HL-60 (cell line): ENCODE data around the gene NET1.

Source experiments
- CTCF ChIP-seq: IDR thresholded peaks from one replicate; pipeline ENCODE4 v1.5.1; 2011; ENCODE audit warnings: low read length, control low read depth, inconsistent platforms; ENCODE audit not compliant: insufficient read depth
- POLR2AphosphoS5 ChIP-seq: IDR thresholded peaks from 2 replicates; pipeline ENCODE4 v1.6.1; 2012; ENCODE audit warnings: low read depth
- SPI1 ChIP-seq: IDR thresholded peaks from 2 replicates; pipeline ENCODE4 v1.6.1; 2012; ENCODE audit warnings: low read depth, mild to moderate bottlenecking, borderline replicate concordance

GRCh38 chr10:5488272-5489161 lies 76.2 kb downstream of the NET1 start:
- no peak for TF ChIP-seq SPI1
- no peak for TF ChIP-seq CTCF
- no peak for TF ChIP-seq POLR2AphosphoS5
